ENCODE data around the gene ROPN1. TPM values are rescaled to one million over a fixed set of nuclear protein-coding genes. Genes with fewer than 3 reads are reported as not detected.
A peak's percentile ranks its signal among the peaks of the same experiment; 100 is the strongest.

The ROPN1 gene
- total RNA-seq, 2 donors from 2014 or later, result not detected

GRCh38 chr3:123961508-123961856 is 30.4 kb downstream of the ROPN1 start:
- H3K27ac Mint-ChIP-seq, result peak overlapping the region; percentile 99
- no peak overlapping the region for H3K9ac ChIP-seq (ENCODE audit: extremely low read depth, low read length, poor library complexity, severe bottlenecking)

DNA sequence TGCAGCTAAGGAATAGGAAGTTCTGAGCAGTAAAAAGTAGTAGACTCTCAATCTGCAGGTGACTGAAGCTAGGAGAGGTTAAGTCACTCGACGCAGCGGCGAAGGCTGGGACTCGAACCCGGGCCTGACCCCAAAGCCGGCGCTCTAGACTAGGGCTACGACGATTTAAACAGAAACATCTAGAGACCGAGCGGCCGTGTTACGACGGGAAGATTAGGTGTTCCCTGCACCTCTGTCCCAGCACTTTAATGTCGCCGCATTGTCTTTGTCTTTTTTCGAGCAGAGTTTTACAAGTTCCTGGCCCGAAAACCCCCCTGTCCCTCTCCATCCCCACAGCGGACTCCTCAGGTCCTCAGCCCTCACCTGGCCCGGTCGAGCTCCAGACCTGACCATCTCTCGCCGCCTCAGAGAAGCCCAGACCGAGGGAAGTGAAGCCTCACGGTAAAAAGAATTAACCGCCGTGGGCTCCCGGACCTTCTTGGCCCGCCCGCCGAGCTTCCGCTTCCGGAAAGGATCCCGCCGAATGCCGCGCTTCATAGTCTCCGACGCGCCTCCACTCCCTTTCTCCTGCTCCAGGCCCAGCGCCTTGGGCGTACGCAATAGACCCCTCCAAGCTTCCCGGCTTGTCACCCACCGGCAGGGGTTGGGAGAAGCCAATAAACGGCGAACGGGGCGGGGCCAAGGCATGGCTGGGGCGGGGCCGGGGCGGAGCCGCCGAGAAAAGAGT is 31.0 kb downstream of the ROPN1 start, which contains the start of gene CCDC14:
TSS of gene CCDC14 (minus strand) at position 449 of the 727 bp plus-strand sequence. CDS start at position 393, 56 bp downstream.
- Histone ChIP-seq H3K9me3 (ENCODE audit: control insufficient read depth, low read length) (no peaks in the 10 kb centered on the region), H3K4me1 (ENCODE audit: control insufficient read depth, insufficient read depth, low read length) (no peaks in the 10 kb centered on the region), H3K27ac (ENCODE audit: low read depth, low read length) (peak within 1 kb of the TSS; percentile 90), H3K9ac (ENCODE audit: extremely low read depth, low read length, poor library complexity, severe bottlenecking) (peak within 1 kb of the TSS; percentile 95), H3K4me3 (ENCODE audit: low read length) (peak within 1 kb of the TSS; percentile 84), H3K36me3 (ENCODE audit: control insufficient read depth, insufficient read depth, low read length) (peaks cover 10% of the 10 kb centered on the region), H3K27me3 (ENCODE audit: control insufficient read depth, insufficient read depth, low read length, poor library complexity, severe bottlenecking) (peaks cover 26% of the 10 kb centered on the region)
- Mint-ChIP-seq H3K4me1 (peaks cover 28% of the 10 kb centered on the region), H3K27me3 (ENCODE audit: insufficient read depth) (peaks cover 30% of the 10 kb centered on the region), H3K4me3 (peak within 1 kb of the TSS; percentile 98), H3K9me3 (no peaks in the 10 kb centered on the region), H3K36me3 (ENCODE audit: low read depth) (peaks cover under 1% of the 10 kb centered on the region), H3K27ac (peak within 1 kb of the TSS; percentile 99)
- WGBS, 2 experiments (ENCODE audit: insufficient coverage in 1 of 2, insufficient read length in 1 of 2), result 0% methylated on average over 33 to 55 of the region's 55 CpGs
- DNase-seq, result peak; percentile 100
- TF ChIP-seq, protein P1, sequence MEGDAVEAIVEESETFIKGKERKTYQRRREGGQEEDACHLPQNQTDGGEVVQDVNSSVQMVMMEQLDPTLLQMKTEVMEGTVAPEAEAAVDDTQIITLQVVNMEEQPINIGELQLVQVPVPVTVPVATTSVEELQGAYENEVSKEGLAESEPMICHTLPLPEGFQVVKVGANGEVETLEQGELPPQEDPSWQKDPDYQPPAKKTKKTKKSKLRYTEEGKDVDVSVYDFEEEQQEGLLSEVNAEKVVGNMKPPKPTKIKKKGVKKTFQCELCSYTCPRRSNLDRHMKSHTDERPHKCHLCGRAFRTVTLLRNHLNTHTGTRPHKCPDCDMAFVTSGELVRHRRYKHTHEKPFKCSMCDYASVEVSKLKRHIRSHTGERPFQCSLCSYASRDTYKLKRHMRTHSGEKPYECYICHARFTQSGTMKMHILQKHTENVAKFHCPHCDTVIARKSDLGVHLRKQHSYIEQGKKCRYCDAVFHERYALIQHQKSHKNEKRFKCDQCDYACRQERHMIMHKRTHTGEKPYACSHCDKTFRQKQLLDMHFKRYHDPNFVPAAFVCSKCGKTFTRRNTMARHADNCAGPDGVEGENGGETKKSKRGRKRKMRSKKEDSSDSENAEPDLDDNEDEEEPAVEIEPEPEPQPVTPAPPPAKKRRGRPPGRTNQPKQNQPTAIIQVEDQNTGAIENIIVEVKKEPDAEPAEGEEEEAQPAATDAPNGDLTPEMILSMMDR (conservative IDR thresholded peaks at IDR 0.05), result no peak

More at GRCh38 chr3:123961508-123961856, 30.4 kb downstream of the ROPN1 start:
- Mint-ChIP-seq H3K9me3 (no peaks in the 10 kb centered on the region), H3K4me1 (peaks cover 28% of the 10 kb centered on the region), H3K36me3 (ENCODE audit: low read depth) (no peaks in the 10 kb centered on the region), H3K27me3 (ENCODE audit: insufficient read depth) (peaks cover 35% of the 10 kb centered on the region), H3K4me3 (peak overlapping the region; percentile 98)
- H3K4me3 ChIP-seq (ENCODE audit: low read length), result peak overlapping the region; percentile 84
- peaks cover 5% of the 10 kb centered on the region for H3K36me3 ChIP-seq (ENCODE audit: control insufficient read depth, insufficient read depth, low read length)
- no peaks in the 10 kb centered on the region for H3K9me3 ChIP-seq (ENCODE audit: control insufficient read depth, low read length)
- TF ChIP-seq, protein P1 (conservative IDR thresholded peaks at IDR 0.05), result no peak
- H3K4me1 ChIP-seq (ENCODE audit: control insufficient read depth, insufficient read depth, low read length), result no peaks in the 10 kb centered on the region
- H3K27me3 ChIP-seq (ENCODE audit: control insufficient read depth, insufficient read depth, low read length, poor library complexity, severe bottlenecking), result peaks cover 26% of the 10 kb centered on the region
- no peak for DNase-seq
- no peak overlapping the region for H3K27ac ChIP-seq (ENCODE audit: low read depth, low read length)
- WGBS, 2 experiments (ENCODE audit: insufficient coverage in 1 of 2, insufficient read length in 1 of 2), result 7 to 9% methylated on average over 7 to 15 of the region's 15 CpGs

- H3K27ac Mint-ChIP-seq, result no peak overlapping the region
- no peaks in the 10 kb centered on the region for H3K27me3 Mint-ChIP-seq (ENCODE audit: insufficient read depth)
- no peak overlapping the region for H3K9ac ChIP-seq (ENCODE audit: extremely low read depth, low read length, poor library complexity, severe bottlenecking)
- no peaks in the 10 kb centered on the region for H3K27me3 ChIP-seq (ENCODE audit: control insufficient read depth, insufficient read depth, low read length, poor library complexity, severe bottlenecking)
- H3K36me3 ChIP-seq (ENCODE audit: control insufficient read depth, insufficient read depth, low read length), result peaks cover 72% of the 10 kb centered on the region
- peaks cover 11% of the 10 kb centered on the region for H3K4me1 Mint-ChIP-seq
- H3K9me3 ChIP-seq (ENCODE audit: control insufficient read depth, low read length), result no peaks in the 10 kb centered on the region
- no peak for DNase-seq
- H3K4me1 ChIP-seq (ENCODE audit: control insufficient read depth, insufficient read depth, low read length), result no peaks in the 10 kb centered on the region
- H3K36me3 Mint-ChIP-seq (ENCODE audit: low read depth), result peaks cover 43% of the 10 kb centered on the region
- no peak overlapping the region for H3K4me3 ChIP-seq (ENCODE audit: low read length)
- TF ChIP-seq, protein P1 (conservative IDR thresholded peaks at IDR 0.05), result no peak
- no peaks in the 10 kb centered on the region for H3K9me3 Mint-ChIP-seq
- H3K4me3 Mint-ChIP-seq, result no peak overlapping the region
- WGBS, 2 experiments (ENCODE audit: insufficient coverage in 1 of 2, insufficient read length in 1 of 2), result 95 to 100% methylated on average over 3 to 4 of the region's 4 CpGs
- no peak overlapping the region for H3K27ac ChIP-seq (ENCODE audit: low read depth, low read length)
Observed at GRCh38 chr3:123953735-123954134, 38.2 kb downstream of the ROPN1 start.

All from endodermal cell (in vitro differentiated cells).